ENCODE results near the gene SPATA16. TPM values are rescaled to one million over a fixed set of nuclear protein-coding genes. Genes with fewer than 3 reads are reported as not detected.

The SPATA16 gene
- total and polyA plus RNA-seq, 2 experiments from 2014 or later: not detected

DNA sequence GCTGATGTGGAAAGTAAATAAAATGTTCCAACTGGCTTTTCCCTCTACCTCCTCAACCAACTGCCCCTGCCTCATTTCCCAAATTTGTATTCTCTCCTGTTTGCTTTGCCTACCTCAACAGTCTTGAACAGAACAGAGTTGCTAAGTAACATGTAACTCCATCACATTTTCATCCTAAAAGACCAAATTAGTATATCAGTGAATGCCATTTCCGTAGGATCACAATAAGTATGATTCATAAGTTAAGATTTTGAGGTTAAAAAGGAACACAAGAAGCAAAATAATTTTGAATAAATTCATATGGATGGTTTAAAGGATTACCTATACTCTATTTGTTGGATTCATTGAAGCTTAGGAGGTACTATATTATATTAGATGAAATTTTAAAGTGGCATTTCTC is 235.6 kb downstream of the SPATA16 start:
- H3K4me2 ChIP-seq: no peak overlapping the region
- no peaks in the 10 kb centered on the region for H3K4me1 ChIP-seq (ENCODE audit: insufficient read depth)
- no peaks in the 10 kb centered on the region for H3K27me3 ChIP-seq
- H3K9me2 ChIP-seq (replicated peaks; ENCODE audit: insufficient read depth): no peaks in the 10 kb centered on the region
- no peak overlapping the region for H3K27ac ChIP-seq
- no peak overlapping the region for H2AFZ ChIP-seq
- no peak overlapping the region for H3K4me3 ChIP-seq
- H3K36me3 ChIP-seq (replicated peaks; ENCODE audit: insufficient read depth, low read depth): no peaks in the 10 kb centered on the region
- WGBS (ENCODE audit: low lambda C conversion rate, missing lambda C conversion rate): 86% methylated on average over 1 of the region's 1 CpG
- H4K20me1 ChIP-seq (ENCODE audit: insufficient read depth, poor library complexity, severe bottlenecking): no peaks in the 10 kb centered on the region
- TF ChIP-seq, protein P1, sequence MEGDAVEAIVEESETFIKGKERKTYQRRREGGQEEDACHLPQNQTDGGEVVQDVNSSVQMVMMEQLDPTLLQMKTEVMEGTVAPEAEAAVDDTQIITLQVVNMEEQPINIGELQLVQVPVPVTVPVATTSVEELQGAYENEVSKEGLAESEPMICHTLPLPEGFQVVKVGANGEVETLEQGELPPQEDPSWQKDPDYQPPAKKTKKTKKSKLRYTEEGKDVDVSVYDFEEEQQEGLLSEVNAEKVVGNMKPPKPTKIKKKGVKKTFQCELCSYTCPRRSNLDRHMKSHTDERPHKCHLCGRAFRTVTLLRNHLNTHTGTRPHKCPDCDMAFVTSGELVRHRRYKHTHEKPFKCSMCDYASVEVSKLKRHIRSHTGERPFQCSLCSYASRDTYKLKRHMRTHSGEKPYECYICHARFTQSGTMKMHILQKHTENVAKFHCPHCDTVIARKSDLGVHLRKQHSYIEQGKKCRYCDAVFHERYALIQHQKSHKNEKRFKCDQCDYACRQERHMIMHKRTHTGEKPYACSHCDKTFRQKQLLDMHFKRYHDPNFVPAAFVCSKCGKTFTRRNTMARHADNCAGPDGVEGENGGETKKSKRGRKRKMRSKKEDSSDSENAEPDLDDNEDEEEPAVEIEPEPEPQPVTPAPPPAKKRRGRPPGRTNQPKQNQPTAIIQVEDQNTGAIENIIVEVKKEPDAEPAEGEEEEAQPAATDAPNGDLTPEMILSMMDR (IDR thresholded peaks at IDR 0.05; ENCODE audit: poor library complexity): no peak
- TF ChIP-seq EZH2phosphoT487 (IDR thresholded peaks at IDR 0.05; ENCODE audit: low read depth, severe bottlenecking, unreplicated experiment): no peak
- TF ChIP-seq EZH2 (IDR thresholded peaks at IDR 0.05; ENCODE audit: borderline replicate concordance): no peak
- H3K9me3 ChIP-seq (ENCODE audit: low read depth): no peaks in the 10 kb centered on the region
- no peak for DNase-seq (ENCODE audit: low spot score)
- no peaks in the 10 kb centered on the region for H3K79me2 ChIP-seq

DNA sequence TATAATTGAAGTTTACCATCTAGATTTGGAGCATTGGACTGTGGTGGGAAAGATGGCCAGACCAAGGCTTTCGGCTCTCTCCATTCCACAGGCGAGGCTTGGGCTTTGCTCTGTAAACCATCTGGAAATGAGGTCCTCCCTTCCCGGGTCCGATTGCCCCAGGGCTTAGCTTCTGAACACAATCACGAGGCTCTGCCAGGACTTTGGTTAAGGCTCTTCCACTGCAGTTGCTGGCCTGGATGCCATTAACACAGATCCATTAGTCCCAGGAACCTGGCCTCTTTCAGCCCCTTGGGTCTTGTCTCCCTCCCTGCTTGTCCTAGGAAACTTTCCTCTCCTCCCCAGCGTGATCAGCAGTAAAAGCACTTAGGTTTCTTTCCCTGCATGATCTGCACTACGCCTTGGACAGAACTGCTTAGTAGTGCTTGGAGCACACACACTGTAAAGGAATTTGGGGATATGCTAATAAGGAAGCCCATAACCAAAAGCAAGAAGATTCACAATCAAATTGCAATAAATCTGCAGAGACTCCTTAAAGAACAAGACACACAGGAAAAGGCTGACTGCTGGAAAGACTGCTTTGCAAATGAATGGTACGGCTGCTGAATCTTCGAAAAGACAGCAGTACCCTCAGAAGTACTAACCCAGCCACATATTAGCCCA is 236.2 kb downstream of the SPATA16 start:
- 58% methylated on average over 9 of the region's 9 CpGs for WGBS (ENCODE audit: low lambda C conversion rate, missing lambda C conversion rate)
- TF ChIP-seq, protein P1 (IDR thresholded peaks at IDR 0.05; ENCODE audit: poor library complexity): no peak
- TF ChIP-seq EZH2 (IDR thresholded peaks at IDR 0.05; ENCODE audit: borderline replicate concordance) (no peak), EZH2phosphoT487 (IDR thresholded peaks at IDR 0.05; ENCODE audit: low read depth, severe bottlenecking, unreplicated experiment) (no peak)

DNA sequence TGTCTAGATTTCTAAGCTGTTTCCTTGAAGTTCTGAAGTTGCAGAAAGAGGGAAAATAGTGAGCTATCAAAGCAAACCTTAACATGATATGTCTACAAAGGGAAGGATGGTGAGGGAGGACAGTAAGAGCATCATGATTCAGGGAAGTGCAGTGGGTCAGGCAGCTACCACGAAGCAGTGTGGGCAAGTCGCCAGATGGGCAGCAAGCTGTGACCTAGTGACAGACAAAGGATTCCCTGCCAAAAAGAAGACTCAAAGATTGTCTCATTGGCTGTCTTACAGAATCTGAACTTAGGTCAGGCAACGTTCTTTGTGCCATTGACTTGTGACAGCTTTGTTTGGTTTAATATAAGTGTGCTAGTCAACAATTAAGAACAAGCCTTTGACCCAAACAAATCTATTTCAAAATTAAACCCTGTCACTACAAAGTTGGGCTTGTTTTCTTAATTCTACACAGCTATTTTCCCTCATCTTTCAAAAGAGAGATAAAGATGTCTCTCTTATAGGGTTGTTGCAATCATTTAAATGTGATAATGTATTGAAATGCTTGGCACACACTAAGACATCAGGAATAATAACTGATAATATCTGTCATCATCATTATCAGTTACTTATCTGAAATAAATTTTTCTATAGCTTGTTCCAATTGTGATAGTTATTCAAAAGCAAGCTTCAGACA is 237.3 kb downstream of the SPATA16 start:
- Histone ChIP-seq H3K4me2 (no peak overlapping the region), H3K9me3 (ENCODE audit: low read depth) (no peaks in the 10 kb centered on the region), H3K36me3 (replicated peaks; ENCODE audit: insufficient read depth, low read depth) (no peaks in the 10 kb centered on the region), H3K4me3 (no peak overlapping the region), H3K27me3 (no peaks in the 10 kb centered on the region), H3K4me1 (ENCODE audit: insufficient read depth) (no peaks in the 10 kb centered on the region), H3K79me2 (no peaks in the 10 kb centered on the region), H3K27ac (no peak overlapping the region), H2AFZ (no peak overlapping the region), H4K20me1 (ENCODE audit: insufficient read depth, poor library complexity, severe bottlenecking) (no peaks in the 10 kb centered on the region), H3K9me2 (replicated peaks; ENCODE audit: insufficient read depth) (no peaks in the 10 kb centered on the region)
- no peak for DNase-seq (ENCODE audit: low spot score)
- TF ChIP-seq, protein P1 (IDR thresholded peaks at IDR 0.05; ENCODE audit: poor library complexity): no peak
- 80% methylated on average over 3 of the region's 3 CpGs for WGBS (ENCODE audit: low lambda C conversion rate, missing lambda C conversion rate)

More for the DNA sequence above, 236.2 kb downstream of the SPATA16 start:
- H3K4me3 ChIP-seq: no peak overlapping the region
- H3K4me1 ChIP-seq (ENCODE audit: insufficient read depth): no peaks in the 10 kb centered on the region
- H2AFZ ChIP-seq: no peak overlapping the region
- H3K9me3 ChIP-seq (ENCODE audit: low read depth): no peaks in the 10 kb centered on the region
- H3K27ac ChIP-seq: no peak overlapping the region
- H3K4me2 ChIP-seq: no peak overlapping the region
- H3K36me3 ChIP-seq (replicated peaks; ENCODE audit: insufficient read depth, low read depth): no peaks in the 10 kb centered on the region
- no peaks in the 10 kb centered on the region for H3K9me2 ChIP-seq (replicated peaks; ENCODE audit: insufficient read depth)
- H3K27me3 ChIP-seq: no peaks in the 10 kb centered on the region
- H4K20me1 ChIP-seq (ENCODE audit: insufficient read depth, poor library complexity, severe bottlenecking): no peaks in the 10 kb centered on the region
- no peaks in the 10 kb centered on the region for H3K79me2 ChIP-seq
- no peak for DNase-seq (ENCODE audit: low spot score)
